Measurements from ENCODE around the gene DPP6. TPM values are rescaled to one million over a fixed set of nuclear protein-coding genes. Genes with fewer than 3 reads are reported as not detected.
"Not testable (repeated sequence)": the region's sequence is repeated elsewhere in the genome, so short reads cannot be mapped to it uniquely, and the experiment has no call there.

DPP6 gene
- total RNA-seq, 1 experiment from 2014 or later = 1.1 TPM

- not testable (repeated sequence) for DNase-seq; H3K36me3 ChIP-seq (replicated peaks; ENCODE audit: control insufficient read depth, insufficient read depth, low read length); H3K4me3 ChIP-seq (ENCODE audit: insufficient read depth, low read depth, low read length); H3K27me3 ChIP-seq (ENCODE audit: control insufficient read depth, insufficient read depth, low read length)
These were observed 61.6 kb downstream of the DPP6 start for GRCh38 chr7:154113732-154114351.

GRCh38 chr7:154117411-154118390, 65.5 kb downstream of the DPP6 start:
- not testable (repeated sequence) for H3K27me3 ChIP-seq (ENCODE audit: control insufficient read depth, insufficient read depth, low read length); H3K36me3 ChIP-seq (replicated peaks; ENCODE audit: control insufficient read depth, insufficient read depth, low read length); H3K4me3 ChIP-seq (ENCODE audit: insufficient read depth, low read depth, low read length); DNase-seq

DNA sequence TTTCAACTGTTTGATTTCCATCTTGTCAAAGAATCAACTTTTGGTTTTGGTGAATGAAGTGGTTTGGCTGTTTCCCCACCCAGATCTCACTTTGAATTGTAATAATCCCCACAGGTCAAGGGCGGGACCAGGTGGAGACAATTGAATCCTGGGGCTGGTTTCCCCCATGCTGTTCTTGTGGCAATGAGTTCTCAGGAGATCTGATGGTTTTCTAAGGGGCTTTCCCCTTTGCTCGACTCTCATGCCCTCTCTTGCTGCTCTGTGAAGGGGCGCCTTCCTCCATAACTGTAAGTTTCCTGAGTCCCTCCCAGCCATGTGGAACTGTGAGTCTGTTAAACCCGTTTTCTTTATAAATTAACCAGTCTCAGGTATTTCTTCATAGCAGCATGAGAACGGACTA, 68.6 kb downstream of the DPP6 start:
- not testable (repeated sequence) for H3K36me3 ChIP-seq (replicated peaks; ENCODE audit: control insufficient read depth, insufficient read depth, low read length); H3K27me3 ChIP-seq (ENCODE audit: control insufficient read depth, insufficient read depth, low read length); H3K4me3 ChIP-seq (ENCODE audit: insufficient read depth, low read depth, low read length); DNase-seq

DNA sequence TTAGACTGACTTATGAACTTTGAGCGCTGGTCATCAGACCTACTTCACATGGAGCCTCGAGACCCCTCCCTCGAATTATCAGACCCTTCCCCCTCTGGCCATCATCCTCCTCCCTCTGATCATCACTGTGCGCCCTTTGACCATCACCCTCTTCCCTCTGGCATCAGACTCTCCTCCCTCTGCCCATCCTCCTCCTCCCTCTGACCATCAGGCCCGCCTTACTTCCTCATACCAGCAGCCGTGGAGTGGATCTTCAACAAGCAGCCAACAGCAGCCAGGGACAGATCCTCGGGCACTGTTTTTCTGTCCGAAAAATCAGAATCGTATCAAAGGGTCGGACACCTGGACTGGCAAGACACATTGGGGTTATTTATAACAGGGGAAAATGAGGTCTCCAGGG, 70.5 kb downstream of the DPP6 start:
- not testable (repeated sequence) for H3K4me3 ChIP-seq (ENCODE audit: insufficient read depth, low read depth, low read length); H3K36me3 ChIP-seq (replicated peaks; ENCODE audit: control insufficient read depth, insufficient read depth, low read length); H3K27me3 ChIP-seq (ENCODE audit: control insufficient read depth, insufficient read depth, low read length); DNase-seq

DNA sequence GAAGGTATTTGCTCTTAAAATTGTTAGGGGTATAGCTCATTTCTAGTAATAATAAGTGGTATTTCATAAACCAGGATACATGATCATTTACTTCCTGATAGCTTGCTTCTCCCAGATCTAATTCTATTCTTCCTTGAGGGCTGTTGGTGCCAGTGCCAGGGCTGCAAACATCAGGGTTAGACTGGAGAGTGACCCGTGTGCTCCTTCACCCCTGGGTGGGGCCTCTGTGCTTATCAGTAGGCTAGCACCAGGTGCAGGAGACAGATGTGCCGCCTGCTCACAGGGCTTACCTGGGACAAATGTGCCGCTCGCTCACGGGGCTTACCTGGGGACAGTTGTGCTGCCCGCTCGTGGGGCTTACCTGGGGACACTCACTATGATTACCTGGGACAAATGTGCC, 71.2 kb downstream of the DPP6 start:
- H3K27me3 ChIP-seq (ENCODE audit: control insufficient read depth, insufficient read depth, low read length); DNase-seq; H3K4me3 ChIP-seq (ENCODE audit: insufficient read depth, low read depth, low read length); H3K36me3 ChIP-seq (replicated peaks; ENCODE audit: control insufficient read depth, insufficient read depth, low read length): not testable (repeated sequence)

DNA sequence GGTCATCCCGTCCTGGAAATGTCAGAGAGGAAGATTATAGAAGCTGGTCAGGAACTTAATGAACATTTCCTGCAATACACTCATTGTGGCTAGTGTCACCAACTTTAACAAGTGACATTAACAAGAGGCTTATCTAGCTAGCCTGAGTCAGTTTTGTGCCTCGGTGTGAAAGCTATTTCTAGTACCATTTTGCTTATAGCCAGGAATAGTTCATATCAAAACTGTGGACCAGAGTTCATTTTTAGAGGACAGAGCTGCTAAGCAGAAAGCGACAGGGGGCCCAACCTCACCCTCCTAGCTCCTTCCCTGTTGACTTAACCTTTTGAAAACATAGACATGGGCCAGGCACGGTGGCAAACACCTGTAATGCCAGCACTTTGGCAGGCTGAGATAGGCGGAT, 76.9 kb downstream of the DPP6 start:
- DNase-seq; H3K36me3 ChIP-seq (replicated peaks; ENCODE audit: control insufficient read depth, insufficient read depth, low read length); H3K27me3 ChIP-seq (ENCODE audit: control insufficient read depth, insufficient read depth, low read length); H3K4me3 ChIP-seq (ENCODE audit: insufficient read depth, low read depth, low read length): not testable (repeated sequence)

DNA sequence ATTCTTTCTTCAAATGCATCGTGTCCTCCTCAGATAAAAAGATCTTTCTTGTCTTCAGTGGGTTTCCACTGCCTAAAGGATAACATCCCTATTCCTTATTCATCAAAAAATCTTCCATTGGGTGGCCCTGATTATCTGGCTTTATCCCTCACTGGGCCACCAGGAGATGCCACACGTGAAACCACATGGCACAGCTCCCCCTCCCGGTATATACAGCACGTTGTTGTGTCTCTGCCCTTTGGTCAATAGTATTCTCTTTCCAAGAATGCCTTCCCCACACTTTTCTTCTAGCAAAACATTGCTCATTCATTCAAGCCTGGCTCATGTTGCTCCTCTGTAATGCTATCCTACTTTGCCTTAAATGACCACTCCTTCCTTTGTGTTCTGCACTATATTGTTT, 80.4 kb downstream of the DPP6 start:
- not testable (repeated sequence) for DNase-seq; H3K4me3 ChIP-seq (ENCODE audit: insufficient read depth, low read depth, low read length); H3K36me3 ChIP-seq (replicated peaks; ENCODE audit: control insufficient read depth, insufficient read depth, low read length); H3K27me3 ChIP-seq (ENCODE audit: control insufficient read depth, insufficient read depth, low read length)

GRCh38 chr7:154133703-154134277, 81.6 kb downstream of the DPP6 start:
- DNase-seq; H3K36me3 ChIP-seq (replicated peaks; ENCODE audit: control insufficient read depth, insufficient read depth, low read length); H3K4me3 ChIP-seq (ENCODE audit: insufficient read depth, low read depth, low read length); H3K27me3 ChIP-seq (ENCODE audit: control insufficient read depth, insufficient read depth, low read length): not testable (repeated sequence)

DNA sequence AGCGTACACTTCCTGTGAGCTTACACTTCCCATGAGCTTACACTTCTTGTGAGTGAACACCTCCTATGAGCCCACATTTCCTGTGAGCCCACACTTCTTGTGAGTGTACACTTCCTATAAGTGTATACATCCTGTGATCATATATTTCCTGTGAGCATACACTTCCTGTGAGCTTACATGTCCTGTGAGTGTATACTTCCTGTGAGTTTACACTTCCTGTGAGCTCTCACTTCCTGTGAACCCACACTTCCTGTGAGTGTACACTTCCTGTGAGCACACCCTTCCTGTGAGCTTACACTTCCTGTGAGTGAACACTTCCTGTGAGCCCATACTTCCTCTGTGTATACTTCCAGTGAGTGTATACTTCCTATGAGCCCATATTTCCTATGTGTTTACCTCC, 82.5 kb downstream of the DPP6 start:
- not testable (repeated sequence) for H3K27me3 ChIP-seq (ENCODE audit: control insufficient read depth, insufficient read depth, low read length); DNase-seq; H3K4me3 ChIP-seq (ENCODE audit: insufficient read depth, low read depth, low read length); H3K36me3 ChIP-seq (replicated peaks; ENCODE audit: control insufficient read depth, insufficient read depth, low read length)

- H3K36me3 ChIP-seq (replicated peaks; ENCODE audit: control insufficient read depth, insufficient read depth, low read length); DNase-seq; H3K4me3 ChIP-seq (ENCODE audit: insufficient read depth, low read depth, low read length); H3K27me3 ChIP-seq (ENCODE audit: control insufficient read depth, insufficient read depth, low read length): not testable (repeated sequence)
These were observed 83.4 kb downstream of the DPP6 start for GRCh38 chr7:154135646-154136045.

- not testable (repeated sequence) for H3K36me3 ChIP-seq (replicated peaks; ENCODE audit: control insufficient read depth, insufficient read depth, low read length); H3K27me3 ChIP-seq (ENCODE audit: control insufficient read depth, insufficient read depth, low read length); H3K4me3 ChIP-seq (ENCODE audit: insufficient read depth, low read depth, low read length); DNase-seq
These were observed 93.9 kb downstream of the DPP6 start for GRCh38 chr7:154145922-154146706.

DNA sequence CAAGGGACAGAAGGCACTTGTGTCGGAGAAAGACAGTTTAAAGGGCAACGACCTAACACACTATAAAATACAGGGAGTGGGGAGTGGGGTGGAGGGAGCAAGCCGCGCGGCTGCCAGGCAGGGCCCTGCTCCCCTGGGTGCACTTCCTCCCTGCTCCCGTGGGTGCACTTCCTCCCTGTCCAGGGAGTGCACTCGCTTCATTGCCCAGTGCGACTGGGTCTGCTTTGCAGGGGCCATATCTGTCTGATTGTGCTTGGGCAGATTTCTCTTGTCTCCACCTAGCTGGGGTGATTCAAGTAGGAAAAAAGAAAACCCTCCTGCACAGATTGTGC, 94.5 kb downstream of the DPP6 start:
- not testable (repeated sequence) for H3K27me3 ChIP-seq (ENCODE audit: control insufficient read depth, insufficient read depth, low read length); H3K4me3 ChIP-seq (ENCODE audit: insufficient read depth, low read depth, low read length); DNase-seq; H3K36me3 ChIP-seq (replicated peaks; ENCODE audit: control insufficient read depth, insufficient read depth, low read length)

GRCh38 chr7:154148791-154149516, 96.8 kb downstream of the DPP6 start:
- not testable (repeated sequence) for H3K36me3 ChIP-seq (replicated peaks; ENCODE audit: control insufficient read depth, insufficient read depth, low read length); DNase-seq

DNA sequence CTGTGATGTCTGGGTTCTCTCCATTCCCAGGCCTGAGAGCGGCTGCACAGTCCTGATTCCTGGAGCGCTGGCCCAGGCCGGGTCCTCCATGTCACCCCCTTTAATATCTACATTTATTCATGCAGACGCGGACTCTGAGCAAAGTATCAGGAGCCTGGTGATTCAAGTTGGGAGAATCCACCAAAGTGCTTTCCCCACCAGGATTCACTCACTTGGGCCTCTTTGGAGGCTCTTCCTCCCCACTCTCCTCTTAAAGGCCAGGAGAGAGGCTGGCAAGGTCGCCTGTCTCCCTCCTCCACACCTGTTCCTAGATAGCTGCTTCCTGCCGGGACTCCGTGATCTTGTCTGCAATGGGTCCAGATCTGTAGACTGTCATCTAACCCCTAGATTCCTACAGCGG, 98.5 kb downstream of the DPP6 start:
- not testable (repeated sequence) for H3K27me3 ChIP-seq (ENCODE audit: control insufficient read depth, insufficient read depth, low read length); H3K4me3 ChIP-seq (ENCODE audit: insufficient read depth, low read depth, low read length); DNase-seq; H3K36me3 ChIP-seq (replicated peaks; ENCODE audit: control insufficient read depth, insufficient read depth, low read length)

More at GRCh38 chr7:154148791-154149516, 96.8 kb downstream of the DPP6 start:
- not testable (repeated sequence) for H3K4me3 ChIP-seq (ENCODE audit: insufficient read depth, low read depth, low read length); H3K27me3 ChIP-seq (ENCODE audit: control insufficient read depth, insufficient read depth, low read length)
